Hepatocyte (in vitro differentiated cells): ENCODE results near the gene INPP5K.

ENCODE experiments used
- EZH2 ChIP-seq: fragments of 200-600 bp; sonication (generic); IDR thresholded peaks from 2 replicates; pipeline ENCODE4 v1.6.1; 2016; ENCODE audit warnings: antibody characterized with exemption, mild to moderate bottlenecking, borderline replicate concordance
- TF ChIP-seq, protein P1 (sequence below): fragments of 200-600 bp; sonication (generic); IDR thresholded peaks from 2 replicates; pipeline ENCODE4 v1.5.1; 2016; ENCODE audit warnings: antibody characterized with exemption, mild to moderate bottlenecking; ENCODE audit not compliant: poor library complexity

DNA sequence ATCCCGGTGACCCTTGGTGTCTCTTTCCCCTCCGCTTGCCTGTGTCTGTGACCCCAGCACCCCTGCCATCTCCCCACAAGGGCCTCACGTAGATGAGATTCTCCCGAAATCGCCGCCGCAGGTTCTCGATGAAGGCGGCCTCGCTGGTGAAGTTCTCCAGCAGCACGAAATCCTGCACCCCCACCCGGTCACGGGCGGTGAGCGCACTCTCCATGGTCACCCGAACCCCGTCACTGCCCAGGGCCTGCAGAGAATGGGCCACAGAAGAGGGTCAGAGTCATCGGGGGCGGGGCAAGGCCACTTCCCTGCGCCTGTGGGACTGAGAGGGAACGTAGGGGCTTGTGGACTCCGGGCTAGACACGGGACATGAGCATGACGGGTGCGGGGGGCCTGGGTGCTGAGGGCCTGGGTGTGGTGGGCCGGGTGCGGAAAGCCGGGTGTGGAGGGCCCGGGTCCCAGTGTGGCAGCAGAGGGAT lies 32.3 kb downstream of the INPP5K start:
- TF ChIP-seq, protein P1, sequence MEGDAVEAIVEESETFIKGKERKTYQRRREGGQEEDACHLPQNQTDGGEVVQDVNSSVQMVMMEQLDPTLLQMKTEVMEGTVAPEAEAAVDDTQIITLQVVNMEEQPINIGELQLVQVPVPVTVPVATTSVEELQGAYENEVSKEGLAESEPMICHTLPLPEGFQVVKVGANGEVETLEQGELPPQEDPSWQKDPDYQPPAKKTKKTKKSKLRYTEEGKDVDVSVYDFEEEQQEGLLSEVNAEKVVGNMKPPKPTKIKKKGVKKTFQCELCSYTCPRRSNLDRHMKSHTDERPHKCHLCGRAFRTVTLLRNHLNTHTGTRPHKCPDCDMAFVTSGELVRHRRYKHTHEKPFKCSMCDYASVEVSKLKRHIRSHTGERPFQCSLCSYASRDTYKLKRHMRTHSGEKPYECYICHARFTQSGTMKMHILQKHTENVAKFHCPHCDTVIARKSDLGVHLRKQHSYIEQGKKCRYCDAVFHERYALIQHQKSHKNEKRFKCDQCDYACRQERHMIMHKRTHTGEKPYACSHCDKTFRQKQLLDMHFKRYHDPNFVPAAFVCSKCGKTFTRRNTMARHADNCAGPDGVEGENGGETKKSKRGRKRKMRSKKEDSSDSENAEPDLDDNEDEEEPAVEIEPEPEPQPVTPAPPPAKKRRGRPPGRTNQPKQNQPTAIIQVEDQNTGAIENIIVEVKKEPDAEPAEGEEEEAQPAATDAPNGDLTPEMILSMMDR = no peak
- TF ChIP-seq EZH2 = no peak
